NCI-H526 (cell line): Measurements from ENCODE around the gene SHMT1.

Experiments
- DNase-seq, 2 experiments: peaks; one replicate each; lab custom pipeline; 2025; lab: John Stamatoyannopoulos, UW

Gene SHMT1

DNA sequence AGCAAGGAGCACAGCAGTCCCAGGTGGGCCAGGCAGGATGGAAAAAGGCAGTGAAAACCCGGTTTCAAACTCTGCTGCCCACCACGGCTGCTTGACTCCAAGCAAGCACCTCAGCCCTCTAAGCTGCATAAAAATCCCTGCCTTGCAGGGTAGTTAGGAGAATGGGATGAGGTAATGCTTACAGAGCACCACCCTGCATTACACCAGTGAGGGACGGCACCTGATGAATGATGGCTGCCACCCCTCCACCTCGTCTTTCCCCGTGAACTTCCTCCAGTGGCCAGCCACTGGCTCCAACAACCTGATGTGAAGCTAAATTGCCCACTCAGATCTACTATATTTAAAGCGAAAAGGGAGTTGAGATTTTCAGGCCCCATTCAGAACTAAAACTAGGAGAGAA is 81.6 kb downstream of the SHMT1 start:
- no peak for DNase-seq

DNA sequence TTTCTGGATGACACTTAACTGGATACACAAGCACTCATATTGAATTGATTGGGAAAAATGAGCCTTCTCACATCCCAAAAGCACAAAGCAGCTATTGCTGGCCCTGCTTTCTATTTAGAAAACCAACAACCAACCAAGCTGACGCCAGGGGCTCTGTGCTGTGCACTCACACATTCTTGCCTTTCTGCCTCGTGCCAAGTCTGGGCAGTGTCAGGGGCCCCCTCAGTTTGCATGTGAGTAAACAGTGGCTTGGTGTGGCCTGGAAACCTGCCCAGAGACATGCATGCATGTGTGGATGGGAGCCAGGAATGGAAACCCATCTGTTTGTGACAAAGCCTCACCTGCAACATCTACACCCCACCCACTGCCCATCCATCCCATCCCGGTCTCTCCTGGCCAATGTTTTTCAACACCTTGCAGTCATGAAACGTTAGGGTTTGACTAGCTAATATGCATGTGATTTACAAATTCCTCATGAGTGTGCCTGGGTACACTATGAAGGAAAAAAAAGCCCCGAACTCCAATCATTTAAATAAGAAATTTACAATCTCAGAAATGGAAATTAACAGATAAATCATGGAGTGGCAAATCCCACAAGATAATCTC is 82.5 kb downstream of the SHMT1 start:
- DNase-seq, result peak; percentile 93

DNA sequence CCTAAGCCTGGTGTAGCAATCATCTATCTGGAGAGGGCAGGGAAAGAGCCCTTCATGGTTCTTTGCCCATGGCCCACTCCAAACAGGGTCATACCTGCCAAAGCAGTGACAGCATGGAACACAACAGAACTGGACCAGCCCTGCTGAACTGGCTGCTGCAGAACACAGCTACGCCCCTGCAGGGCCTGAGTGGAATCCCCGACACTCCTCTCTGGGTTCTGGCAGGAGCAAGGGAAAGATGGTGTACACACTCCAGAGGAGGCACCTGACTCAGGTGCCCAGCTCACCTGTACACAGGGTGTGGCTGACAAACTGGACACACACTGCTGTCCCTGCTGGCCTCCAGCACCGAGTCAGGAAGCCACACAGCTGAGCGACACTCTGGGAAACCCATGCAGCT is 83.1 kb downstream of the SHMT1 start:
- peak in 1 of 2 experiments; percentile 29 for DNase-seq

DNA sequence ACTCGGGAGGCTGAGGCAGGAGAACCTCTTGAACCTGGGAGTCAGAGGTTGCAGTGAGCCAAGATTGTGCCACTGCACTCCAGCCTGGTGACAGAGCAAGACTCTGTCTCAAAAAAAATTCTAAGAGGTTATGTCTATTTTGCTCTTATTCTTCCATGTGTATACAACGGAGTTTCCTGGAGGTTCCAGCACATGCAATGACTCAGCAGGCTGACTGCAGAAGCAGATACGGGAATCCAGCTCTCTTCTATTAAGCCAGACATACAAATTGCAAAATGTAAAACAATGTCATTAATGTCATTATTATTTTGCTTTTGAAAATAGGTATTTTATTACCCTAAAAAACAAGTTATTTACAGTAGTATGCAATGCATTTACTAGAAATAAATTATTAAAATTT is 84.5 kb downstream of the SHMT1 start:
- no peak for DNase-seq
